T-helper 2 cell treated with Interferon-gamma antibody and Interleukin-4, amounts not matched to agents 100 ng/mL and 5 ng/mL, for 36 hours (primary cell): ENCODE measurements around the gene SWSAP1. TPM values are rescaled to one million over a fixed set of nuclear protein-coding genes. Genes with fewer than 3 reads are reported as not detected.
"Not testable (repeated sequence)": the region's sequence is repeated elsewhere in the genome, so short reads cannot be mapped to it uniquely, and the experiment has no call there.

ENCODE experiments used
- intact Hi-C: fragments of 100-400 bp; cut with micrococcal nuclease; formaldehyde crosslinking; loops from one replicate; pipeline ENCODE4 v1.15.1; 2023
- total RNA-seq: library from RNA; stranded (reverse); gene quantifications from 2 replicates; pipeline ENCODE4 v1.2.3, GENCODE V29; 2022

Gene SWSAP1, protein sequence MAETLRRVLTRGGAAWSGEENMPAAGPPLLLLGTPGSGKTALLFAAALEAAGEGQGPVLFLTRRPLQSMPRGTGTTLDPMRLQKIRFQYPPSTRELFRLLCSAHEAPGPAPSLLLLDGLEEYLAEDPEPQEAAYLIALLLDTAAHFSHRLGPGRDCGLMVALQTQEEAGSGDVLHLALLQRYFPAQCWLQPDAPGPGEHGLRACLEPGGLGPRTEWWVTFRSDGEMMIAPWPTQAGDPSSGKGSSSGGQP
- 2.6 and 3.6 TPM in 2 replicates for total RNA-seq

DNA sequence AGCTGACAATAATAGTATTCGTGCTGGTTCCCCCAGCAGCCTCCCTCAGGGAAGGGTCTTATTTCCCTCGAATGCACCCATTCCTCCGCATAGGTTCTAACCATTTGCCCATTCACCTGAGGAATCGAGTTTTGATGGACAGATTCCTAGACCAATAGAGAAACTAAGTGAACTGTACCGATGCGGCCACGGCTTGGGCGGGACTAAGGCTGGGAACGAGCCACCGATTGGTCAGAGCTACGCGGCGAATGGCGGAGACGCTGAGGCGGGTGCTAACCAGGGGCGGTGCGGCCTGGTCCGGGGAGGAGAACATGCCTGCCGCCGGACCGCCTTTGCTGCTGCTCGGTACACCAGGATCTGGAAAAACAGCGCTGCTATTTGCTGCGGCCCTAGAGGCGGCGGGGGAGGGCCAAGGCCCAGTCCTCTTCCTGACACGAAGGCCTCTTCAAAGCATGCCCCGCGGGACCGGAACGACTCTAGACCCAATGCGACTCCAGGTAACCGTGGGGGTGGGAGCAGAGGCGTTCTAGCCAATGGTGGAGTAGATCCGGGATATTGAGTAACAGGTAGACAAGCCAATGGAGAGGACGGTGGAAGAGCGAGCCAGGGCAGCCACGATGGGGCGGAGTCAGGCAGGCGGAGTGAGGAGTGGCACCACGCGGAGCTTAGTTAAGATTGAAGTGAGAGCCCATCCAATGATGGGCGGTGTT, at the start of gene SWSAP1:
Gene SWSAP1, plus strand, starts transcription at position 234 of the 710 bp plus-strand sequence. Its CDS starts 15 bp downstream, at position 249.
- intact Hi-C loops, result loop anchor here (1.0 to 10.0 kb wide), 5 partner anchors 28 to 280 kb away; partner anchors contain the start of genes CCDC159, ODAD3, PRKCSH and TMEM205

DNA sequence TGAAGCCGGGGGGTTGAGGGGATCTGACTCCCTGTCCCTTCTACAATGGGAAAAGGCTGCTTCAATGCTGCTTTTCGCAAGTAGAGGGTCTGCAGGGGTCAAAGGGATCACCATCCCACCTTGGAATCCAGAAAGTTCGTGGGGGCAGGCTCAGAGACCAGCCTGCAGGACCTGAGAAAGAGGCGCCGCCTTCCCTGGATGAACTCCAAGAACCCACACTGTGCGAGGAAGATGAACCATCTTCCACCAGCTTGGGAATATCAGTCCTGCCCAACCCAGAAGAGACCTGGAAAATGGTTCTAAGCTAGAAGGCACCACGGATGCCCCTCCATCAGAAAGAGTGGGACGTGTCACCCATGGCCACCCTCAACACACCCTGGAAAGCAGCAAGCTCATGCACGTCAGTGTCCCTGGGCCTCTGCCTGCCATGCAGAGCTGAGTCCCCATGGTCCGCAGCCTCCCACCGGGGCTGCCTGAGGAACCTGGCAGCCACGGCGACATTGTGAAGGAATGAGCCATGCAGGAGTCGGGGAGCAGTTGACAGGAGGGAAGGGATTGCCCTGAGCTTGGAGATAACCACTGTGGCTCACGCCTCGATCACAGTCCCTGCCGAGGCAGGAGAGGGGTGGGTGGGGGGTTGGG, 49.6 kb upstream of the SWSAP1 start:
- intact Hi-C loops, result no loop called here

DNA sequence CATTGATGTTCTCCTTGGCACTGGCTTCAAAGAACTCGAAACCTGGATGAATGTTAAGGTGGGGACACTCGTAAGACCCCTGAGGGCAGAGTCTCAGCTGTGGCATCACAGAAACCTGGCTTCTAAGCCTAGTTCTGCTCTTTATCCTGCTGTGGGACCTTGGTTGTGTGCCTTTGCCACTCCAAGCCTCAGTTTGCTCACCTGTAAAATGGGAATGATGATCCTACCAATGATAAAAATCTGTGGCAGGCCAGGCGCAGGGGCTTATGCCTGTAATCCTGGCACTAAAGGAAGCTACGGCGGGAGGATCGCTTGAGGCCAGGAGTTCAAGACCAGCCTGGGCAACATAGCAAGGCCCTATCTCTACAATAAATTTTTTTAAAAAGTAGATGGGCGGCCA, 48.9 kb upstream of the SWSAP1 start:
- intact Hi-C loops, result no loop called here

DNA sequence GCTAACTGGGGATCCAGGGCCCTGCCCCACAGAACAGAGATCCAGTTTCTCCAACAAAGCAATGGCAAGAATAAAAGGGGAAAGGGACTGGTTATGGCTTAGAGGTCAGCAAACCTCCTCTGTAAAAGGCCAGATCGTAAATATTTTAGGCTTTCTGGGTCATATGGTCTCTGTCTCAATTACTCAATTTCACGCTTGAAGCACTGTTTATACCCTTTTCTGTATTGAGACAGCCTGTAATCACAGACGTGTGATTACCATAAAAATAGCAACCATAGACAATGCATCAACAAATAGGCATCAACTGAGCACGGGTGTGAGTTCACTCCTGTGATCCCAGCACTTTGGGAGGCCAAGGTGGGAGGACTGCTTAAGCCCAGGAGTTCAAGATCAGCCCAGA, 44.3 kb upstream of the SWSAP1 start:
- intact Hi-C loops, result no loop called here

DNA sequence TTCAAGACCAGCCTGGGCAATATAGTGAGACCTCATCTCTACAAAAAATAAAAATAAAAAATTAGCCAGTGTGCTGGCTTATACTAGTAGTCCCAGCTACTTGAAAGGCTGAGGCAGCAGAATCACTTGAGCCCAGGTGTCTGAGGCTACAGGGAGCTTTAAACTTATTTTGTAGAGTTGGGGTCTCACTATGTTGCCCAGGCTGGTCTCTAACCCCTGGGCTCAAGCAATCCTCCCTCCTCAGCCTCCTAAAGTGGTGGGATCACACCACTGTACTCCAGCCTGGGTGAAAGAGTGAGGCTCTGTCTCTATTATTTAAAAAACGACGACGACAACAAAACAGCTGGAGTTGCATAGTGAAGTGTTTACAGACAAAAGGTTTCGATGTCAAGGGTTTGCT, 43.0 kb upstream of the SWSAP1 start:
- intact Hi-C loops, result no loop called here

DNA sequence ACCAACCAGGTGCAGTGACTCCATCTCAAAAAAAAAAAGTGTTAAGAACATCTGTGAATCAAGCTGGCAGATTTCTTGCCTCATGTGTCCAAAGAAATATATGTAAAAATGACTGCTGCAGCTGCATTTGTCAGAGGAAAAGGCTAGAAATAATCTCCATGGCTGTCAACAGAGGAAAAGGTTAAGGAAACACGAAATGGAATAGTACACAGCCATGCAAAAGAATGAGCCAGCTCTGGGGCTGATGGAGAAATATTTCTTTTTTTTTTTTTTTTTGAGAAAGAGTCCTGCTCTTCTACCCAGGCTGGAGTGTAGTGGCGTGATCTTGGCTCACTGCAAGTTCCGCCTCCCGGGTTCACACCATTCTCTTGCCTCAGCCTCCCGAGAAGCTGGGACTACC, 41.6 kb upstream of the SWSAP1 start:
- intact Hi-C loops, result no loop called here

DNA sequence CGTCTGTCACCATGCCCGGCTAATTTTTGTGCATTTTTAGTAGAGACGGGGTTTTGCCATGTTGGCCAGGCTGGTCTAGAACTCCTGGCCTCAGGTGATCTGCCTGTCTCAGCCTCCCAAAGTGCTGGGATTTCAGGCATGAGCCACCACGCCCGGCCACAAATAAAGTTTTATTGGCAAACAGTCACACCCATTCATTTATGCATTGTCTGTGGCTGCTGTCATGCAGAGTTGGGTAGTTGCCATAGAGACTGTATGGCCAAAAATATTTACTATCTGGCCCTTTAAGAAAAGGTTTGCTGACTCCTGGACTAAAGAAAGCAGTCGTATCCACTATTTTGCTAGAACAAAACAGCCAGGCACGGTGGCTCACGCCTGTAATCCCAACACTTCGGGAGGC, 40.6 kb upstream of the SWSAP1 start:
- intact Hi-C loops, result not testable (repeated sequence)

DNA sequence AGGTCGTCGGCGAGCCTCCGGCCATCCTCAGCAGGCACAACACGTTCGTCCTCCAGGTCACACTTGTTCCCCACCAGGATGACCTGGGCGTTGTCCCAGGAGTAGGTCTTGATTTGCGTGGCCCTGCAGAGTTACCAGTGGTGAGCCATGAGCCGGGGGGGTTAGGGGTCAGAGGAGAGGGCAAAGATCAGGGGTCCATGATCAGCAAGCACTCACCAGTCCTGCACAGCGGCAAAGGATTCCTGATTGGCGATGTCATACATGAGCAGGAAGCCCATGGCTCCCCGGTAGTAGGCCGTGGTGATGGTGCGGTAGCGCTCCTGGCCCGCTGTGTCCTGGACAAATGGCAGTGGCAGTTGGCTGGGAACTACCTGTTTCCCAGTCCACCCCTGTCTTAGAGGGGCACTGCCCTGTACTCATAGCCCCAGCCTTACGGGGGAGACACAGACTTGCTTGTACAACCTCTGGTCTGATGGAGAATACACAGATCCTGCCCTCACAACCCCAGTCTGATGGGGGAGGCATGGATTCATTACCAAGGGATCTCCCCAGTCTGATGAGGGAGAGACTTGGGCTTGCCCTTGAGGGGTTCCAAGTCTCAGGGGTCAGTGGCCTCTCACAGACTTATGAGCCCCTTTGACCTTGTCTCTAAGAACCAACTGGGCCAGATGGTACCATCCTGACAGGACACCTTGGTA, 38.9 kb upstream of the SWSAP1 start:
- intact Hi-C loops, result no loop called here

DNA sequence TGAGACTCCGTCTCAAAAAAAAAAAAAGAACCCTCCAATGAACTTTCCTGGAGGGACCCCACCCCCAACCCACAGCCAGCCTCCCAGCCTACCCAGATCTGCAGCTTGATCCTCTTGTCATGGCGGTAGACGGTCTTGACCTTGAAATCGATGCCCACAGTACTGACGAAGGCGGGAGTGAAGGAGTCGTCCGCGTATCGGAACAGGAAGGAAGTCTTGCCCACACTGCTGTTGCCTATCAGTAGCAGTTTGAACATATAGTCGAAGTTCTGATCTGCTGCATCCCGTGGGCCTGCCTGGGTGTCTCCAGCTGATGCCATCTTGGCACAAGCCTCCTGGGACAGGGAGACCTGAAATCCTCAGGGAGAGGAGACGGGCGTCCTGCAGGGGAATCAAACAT, 37.4 kb upstream of the SWSAP1 start:
- intact Hi-C loops, result no loop called here

DNA sequence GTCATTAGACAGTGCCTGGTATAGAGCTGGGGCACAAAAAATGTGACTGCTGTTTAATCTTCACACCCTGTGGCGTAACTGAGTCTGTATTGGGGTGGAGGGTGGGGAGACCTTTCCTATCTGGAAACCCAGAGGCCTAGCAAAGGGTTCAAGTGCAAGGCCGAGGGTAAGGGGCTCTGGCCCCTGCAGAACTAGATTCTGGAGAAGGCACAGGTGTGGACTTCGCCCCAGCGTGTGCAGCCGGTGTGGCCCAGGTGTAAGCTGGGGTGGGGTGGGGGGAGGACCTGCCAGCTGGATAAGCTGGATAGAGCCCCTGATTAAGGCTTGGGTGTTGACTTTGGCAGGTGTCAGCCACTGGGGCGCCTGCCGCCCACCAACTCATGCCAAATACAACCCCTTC, 36.3 kb upstream of the SWSAP1 start:
- intact Hi-C loops, result no loop called here

DNA sequence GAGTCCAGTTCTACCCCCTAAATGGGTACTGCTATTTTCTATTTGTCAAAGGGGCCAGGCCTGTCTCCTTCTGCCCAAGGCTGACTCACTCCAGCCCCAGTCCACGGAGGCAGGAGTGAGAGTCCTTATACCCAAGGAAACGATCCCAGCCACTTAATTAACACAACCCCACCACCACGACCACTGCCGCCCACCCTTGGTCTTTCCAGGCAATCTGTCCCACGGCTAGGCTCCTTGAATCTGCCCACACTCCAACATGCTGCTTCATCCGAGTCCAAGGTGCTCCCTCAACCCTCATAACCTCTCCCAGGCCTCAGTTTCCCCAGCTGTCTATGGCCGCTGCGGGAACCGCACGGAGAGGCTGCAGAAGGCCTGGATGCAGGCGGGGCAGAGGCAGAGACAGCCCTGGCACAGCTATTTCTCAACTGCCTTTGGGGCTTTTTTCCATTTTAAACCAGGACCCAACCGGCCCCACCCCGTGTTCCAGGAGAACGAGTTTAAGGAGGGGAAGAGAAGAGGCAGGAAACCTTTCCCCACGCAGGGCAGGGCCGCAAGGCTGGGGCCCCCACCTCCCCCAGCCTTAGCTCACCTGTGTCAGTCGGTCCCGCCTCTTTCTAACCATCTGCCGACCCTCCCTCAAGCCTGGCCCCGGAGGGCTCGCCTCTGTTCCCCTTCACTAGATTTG, 35.8 kb upstream of the SWSAP1 start:
- intact Hi-C loops, result no loop called here

DNA sequence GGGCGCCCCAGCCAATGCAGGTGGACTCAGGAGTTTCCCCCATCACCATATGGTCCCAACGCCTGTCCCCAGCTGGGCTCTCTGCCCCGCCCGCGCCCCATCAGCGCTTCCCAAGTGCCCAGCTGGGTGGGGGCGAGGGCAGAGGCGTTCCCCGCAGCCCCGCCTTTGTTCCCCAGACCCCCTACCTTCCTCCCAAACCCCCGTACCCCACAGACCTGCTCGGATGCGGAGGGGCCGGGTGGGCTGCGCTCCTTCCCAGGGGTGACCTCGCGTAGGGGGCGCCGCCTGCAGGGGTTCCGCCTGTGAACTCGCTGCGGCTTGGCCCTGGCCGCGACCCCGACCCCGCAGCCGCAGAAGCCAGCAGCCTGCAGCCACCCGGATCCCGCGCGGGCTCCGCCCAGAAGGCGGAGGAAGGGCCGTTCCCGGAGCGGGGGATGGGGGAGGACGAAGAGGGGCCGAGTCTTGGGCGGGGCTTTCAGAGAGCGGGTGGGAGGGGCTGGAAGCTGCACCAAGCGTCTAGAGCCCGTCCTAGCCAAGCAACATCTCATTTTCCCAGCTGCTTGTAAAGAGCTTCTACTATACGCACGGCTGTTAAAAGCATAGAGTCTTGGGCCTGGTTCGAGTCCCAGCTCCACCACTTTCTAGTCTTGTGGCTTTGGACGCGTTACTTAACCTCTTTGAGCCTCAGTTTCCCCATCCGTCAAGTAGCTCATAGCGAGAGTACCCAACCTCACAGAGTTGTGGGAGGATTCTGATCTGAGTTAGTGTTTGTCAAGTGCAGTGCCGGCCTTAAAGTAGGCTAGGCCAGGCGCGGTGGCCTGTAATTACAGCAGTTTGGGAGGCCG, 35.0 kb upstream of the SWSAP1 start, which contains the start of gene RAB3D:
Gene RAB3D, minus strand, starts transcription at position 404 of the 845 bp plus-strand sequence. CDS start 2,258 bp downstream, outside the sequence.
- intact Hi-C loops, result no loop called here

DNA sequence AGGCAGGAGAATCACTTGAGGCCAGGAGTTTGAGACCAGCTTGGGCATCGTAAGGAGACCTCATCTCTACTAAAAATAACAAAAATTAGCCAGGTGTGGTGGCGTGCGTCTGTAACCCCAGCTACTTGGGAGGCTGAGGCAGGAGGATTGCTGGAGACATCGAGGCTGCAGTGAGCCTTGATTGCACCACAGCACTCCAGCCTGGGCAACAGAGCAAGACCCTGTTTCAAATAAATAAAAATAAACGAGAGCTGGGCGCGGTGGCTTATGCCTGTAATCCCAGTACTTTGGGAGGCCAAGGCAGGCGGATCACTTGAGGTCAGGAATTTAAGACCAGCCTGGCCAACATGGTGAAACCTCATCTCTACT, 34.4 kb upstream of the SWSAP1 start:
- intact Hi-C loops, result not testable (repeated sequence)

DNA sequence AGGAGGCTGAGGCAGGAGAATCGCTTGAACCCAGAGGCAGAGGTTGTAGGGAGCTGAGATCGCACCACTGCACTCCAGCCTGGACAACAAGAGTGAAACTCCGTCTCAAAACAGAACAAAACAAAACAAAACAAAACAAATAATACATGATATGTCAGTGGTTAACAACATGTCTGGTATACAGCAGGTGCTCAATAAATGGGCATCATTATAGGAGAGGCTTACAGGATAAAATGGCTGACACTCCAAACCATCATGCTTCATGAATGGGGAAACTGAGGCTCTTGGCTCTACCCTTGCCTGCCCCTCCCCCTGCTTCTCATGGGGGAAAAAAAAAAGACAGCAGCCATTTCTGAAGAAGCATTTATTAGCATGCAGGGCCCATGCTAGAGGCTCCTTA, 32.0 kb upstream of the SWSAP1 start:
- intact Hi-C loops, result no loop called here

DNA sequence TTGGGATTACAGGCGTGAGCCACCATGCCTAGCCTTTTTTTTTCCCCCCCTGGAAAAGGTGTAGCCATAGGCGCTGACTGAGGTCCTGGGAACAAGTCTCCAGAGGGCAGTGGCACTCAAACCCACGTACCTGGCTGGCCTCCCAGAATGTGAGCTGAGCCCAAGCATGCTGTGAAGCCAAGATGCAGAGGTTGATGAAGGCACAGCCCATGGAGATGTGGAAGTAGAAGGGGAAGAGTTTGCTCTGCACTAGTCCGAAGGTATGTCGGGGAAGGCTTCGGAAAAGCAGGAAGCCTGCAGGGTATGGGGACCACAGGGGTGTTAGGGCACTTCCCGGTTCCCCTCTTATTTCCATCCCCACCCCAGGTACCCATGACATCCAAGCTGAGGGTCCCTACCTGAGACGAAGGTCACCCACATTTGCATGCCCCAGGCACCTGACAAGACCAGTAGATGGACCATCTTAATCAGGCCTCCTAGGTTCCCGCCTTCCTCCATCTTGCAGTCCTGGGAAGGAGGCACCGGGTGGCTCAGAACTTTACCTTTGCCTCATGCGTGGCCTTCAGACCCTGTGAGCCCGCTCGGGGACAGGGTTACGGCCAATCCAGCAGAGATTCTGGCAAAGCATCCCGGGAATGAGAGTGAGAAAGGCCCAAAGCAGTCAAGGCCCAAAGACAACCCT, 29.2 kb upstream of the SWSAP1 start:
- intact Hi-C loops, result no loop called here

DNA sequence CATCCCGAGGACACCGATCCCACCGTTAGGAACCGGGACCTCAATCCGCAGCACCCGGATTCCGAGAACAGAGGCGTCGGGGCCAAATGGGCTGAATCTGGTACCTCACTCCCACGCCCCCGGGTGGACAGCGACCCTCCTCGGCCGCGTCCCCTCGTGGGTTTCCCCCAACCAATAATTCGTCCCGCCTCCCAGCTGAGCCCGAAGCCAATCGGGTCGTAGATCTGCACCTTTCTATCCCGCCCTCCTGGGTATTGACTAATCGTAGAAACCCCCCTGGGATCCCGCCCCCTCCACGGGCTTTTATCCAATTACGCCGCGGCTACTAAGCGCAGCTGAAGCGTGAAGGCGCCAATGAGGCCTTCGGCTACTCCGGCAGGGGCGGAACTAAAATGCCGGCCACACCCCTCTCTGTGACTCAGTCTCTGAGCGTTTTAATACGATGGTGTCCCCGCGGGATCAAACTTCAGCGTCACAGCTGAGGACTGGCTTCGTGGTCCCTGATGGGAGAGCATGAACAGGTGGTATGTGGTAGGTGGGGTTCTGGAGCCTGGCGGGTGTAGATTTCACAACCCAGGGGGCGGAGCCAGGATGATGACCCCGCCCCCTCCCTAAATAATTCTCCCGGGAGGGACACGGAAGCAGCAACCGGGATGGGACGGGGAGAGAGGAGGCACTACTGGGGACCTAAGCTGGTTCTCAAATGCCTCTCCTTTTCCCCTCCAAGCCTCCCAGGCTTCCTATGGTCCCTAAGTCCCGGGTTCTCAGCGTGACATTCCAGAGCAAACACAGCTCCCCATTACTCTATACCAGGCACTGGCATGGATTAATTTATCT, 28.1 kb upstream of the SWSAP1 start, which contains the start of the genes CCDC159 and TMEM205:
Gene CCDC159, plus strand, starts transcription at position 416 of the 837 bp plus-strand sequence. Its CDS starts 88 bp downstream, at position 504.
Gene TMEM205, minus strand, starts transcription at position 165 of the 837 bp plus-strand sequence. CDS start 649 bp downstream, outside the sequence.
- intact Hi-C loops, result loop anchor here (1.0 kb wide), 2 partner anchors 9 to 29 kb away; partner anchors contain the start of gene PLPPR2

DNA sequence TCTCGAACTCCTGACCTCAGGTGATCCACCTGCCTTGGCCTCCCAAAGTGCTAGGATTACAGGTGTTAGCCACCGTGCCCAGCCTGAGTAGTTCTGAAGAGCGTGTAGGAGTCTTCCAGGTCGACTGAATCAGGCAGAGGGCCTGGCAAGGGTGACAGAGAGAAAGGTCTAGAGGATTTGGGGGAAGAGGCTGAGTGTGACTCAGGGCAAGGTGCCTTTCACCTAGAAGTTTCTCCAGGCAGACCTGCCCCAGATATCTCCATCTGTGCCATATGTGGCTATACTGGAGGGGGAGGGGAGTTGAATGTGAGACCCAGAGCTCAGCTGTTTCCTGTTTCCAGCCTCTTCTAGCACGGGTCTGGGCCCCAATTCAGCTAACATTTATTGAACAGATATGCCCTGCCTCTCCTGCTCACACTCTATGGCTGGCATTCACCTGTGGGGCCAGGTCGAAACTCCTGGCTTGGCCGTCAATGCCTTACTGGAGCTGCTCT, 26.9 kb upstream of the SWSAP1 start:
- intact Hi-C loops, result no loop called here

DNA sequence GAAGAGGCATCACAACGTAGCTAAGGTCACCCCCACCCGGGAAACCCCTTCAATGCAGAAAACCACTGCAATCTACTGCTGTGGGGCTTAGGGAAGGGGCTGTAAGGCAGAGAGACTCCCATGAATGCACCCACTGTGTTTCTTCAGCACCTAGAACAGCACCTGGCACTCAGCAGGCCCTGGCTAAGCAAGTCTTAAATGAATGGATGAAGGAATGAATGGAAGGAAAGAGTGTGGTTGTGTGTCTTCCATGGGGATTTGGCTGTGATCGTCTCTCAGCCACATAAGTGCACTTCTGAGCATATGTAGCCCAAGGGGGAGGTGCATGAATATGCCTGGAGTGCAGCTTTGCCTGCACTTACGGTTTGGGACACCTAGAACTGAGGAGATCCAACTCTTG, 25.3 kb upstream of the SWSAP1 start:
- intact Hi-C loops, result no loop called here
